HepG2 (cell line): ENCODE results near the gene LRRC45. TPM values are rescaled to one million over a fixed set of nuclear protein-coding genes. Genes with fewer than 3 reads are reported as not detected.
A peak's percentile ranks its signal among the peaks of the same experiment; 100 is the strongest.

Source experiments
- CC2D1A ChIP-seq: sonication (generic); formaldehyde crosslinking; IDR thresholded peaks from 2 replicates; pipeline ENCODE4 v1.8.1; 2023; ENCODE audit warnings: mild to moderate bottlenecking, missing genetic modification reagents
- ELF4 ChIP-seq: sonication (generic); formaldehyde crosslinking; IDR thresholded peaks from 2 replicates; pipeline ENCODE4 v1.5.0; 2020; ENCODE audit warnings: missing genetic modification reagents, mild to moderate bottlenecking, moderate library complexity, borderline replicate concordance
- GPN1 ChIP-seq: sonication (generic); formaldehyde crosslinking; IDR thresholded peaks from 2 replicates; pipeline ENCODE4 v1.5.1; 2020; ENCODE audit warnings: missing genetic modification reagents, borderline replicate concordance
- HNF4A ChIP-seq: sonication (generic); formaldehyde crosslinking; IDR thresholded peaks from 2 replicates; pipeline ENCODE4 v1.4.0; 2020; ENCODE audit warnings: missing genetic modification reagents
- HOXA7 ChIP-seq: sonication (generic); formaldehyde crosslinking; IDR thresholded peaks from 2 replicates; pipeline ENCODE4 v1.8.1; 2022; ENCODE audit warnings: mild to moderate bottlenecking, missing genetic modification reagents, moderate library complexity
- JUND ChIP-seq: sonication (generic); formaldehyde crosslinking; IDR thresholded peaks from 2 replicates; pipeline ENCODE4 v1.8.0; 2022; ENCODE audit warnings: mild to moderate bottlenecking, missing genetic modification reagents
- NFIB ChIP-seq: sonication (generic); formaldehyde crosslinking; IDR thresholded peaks from 2 replicates; pipeline ENCODE4 v1.9.0; 2021; ENCODE audit warnings: missing genetic modification reagents, mild to moderate bottlenecking, borderline replicate concordance
- NKX3-1 ChIP-seq: sonication (generic); formaldehyde crosslinking; IDR thresholded peaks from 2 replicates; pipeline ENCODE4 v1.5.0; 2020; ENCODE audit warnings: missing genetic modification reagents
- RARG ChIP-seq: sonication (generic); formaldehyde crosslinking; IDR thresholded peaks from 2 replicates; pipeline ENCODE4 v1.4.0; 2020; ENCODE audit warnings: low read depth, mild to moderate bottlenecking, missing genetic modification reagents
- SYNCRIP ChIP-seq: fragments of 200-400 bp; formaldehyde crosslinking; IDR thresholded peaks from 2 replicates; pipeline ENCODE4 v1.6.1; 2018; ENCODE audit warnings: mild to moderate bottlenecking, low read depth, low read length; ENCODE audit not compliant: insufficient read depth
- TARDBP ChIP-seq: sonication (generic); formaldehyde crosslinking; IDR thresholded peaks from 2 replicates; pipeline ENCODE4 v1.8.0; 2022; ENCODE audit warnings: mild to moderate bottlenecking, missing genetic modification reagents
- ZFY ChIP-seq: sonication (generic); formaldehyde crosslinking; IDR thresholded peaks from 2 replicates; pipeline ENCODE4 v1.4.0; 2020; ENCODE audit warnings: missing genetic modification reagents
- ZNF136 ChIP-seq: sonication (generic); formaldehyde crosslinking; IDR thresholded peaks from 2 replicates; pipeline ENCODE4 v1.8.1; 2022; ENCODE audit warnings: low read depth, mild to moderate bottlenecking, moderate library complexity, missing genetic modification reagents
- ZNF264 ChIP-seq: sonication (generic); formaldehyde crosslinking; IDR thresholded peaks from 2 replicates; pipeline ENCODE4 v1.4.0; 2020; ENCODE audit warnings: missing genetic modification reagents
- ZNF383 ChIP-seq: sonication (generic); formaldehyde crosslinking; IDR thresholded peaks from 2 replicates; pipeline ENCODE4 v1.4.0; 2020; ENCODE audit warnings: missing genetic modification reagents, mild to moderate bottlenecking, borderline replicate concordance
- ZNF567 ChIP-seq: sonication (generic); formaldehyde crosslinking; IDR thresholded peaks from 2 replicates; pipeline ENCODE4 v1.8.1; 2023; ENCODE audit warnings: mild to moderate bottlenecking, missing genetic modification reagents, borderline replicate concordance
- ZNF572 ChIP-seq: sonication (generic); formaldehyde crosslinking; IDR thresholded peaks from 2 replicates; pipeline ENCODE4 v1.5.1; 2020; ENCODE audit warnings: mild to moderate bottlenecking, missing genetic modification reagents
- ZNF589 ChIP-seq: sonication (generic); formaldehyde crosslinking; conservative IDR thresholded peaks from 2 replicates; pipeline ENCODE4 v1.8.0; 2022; ENCODE audit warnings: mild to moderate bottlenecking, moderate library complexity, missing genetic modification reagents
- ZNF607 ChIP-seq: sonication (generic); formaldehyde crosslinking; IDR thresholded peaks from 2 replicates; pipeline ENCODE4 v1.5.1; 2020; ENCODE audit warnings: missing genetic modification reagents, mild to moderate bottlenecking, borderline replicate concordance
- ZNF629 ChIP-seq: sonication (generic); formaldehyde crosslinking; conservative IDR thresholded peaks from 2 replicates; pipeline ENCODE4 v1.5.0; 2020; ENCODE audit warnings: missing genetic modification reagents
- polyA plus RNA-seq, 8 experiments: library from polyadenylated mRNA; depleted of rRNA in 3 of 8; stranded (reverse) in 7 of 8; unstranded in 1 of 8; fragments of >200 nt; fragmentation: Illumina TruSeq in 4 of 8; extraction: Trizol in 4 of 8; gene quantifications; 2 replicates each; pipeline versions ENCODE4 v1.2.1 to v1.2.3, GENCODE V29; 2011 to 2016; ENCODE audit warnings: low read depth in 4 of 8, missing spikeins in 1 of 8, mixed read lengths in 1 of 8; ENCODE audit not compliant: insufficient read depth in 1 of 8
- total RNA-seq, 5 experiments: library from RNA; depleted of rRNA; stranded (reverse); fragments of >200 nt; fragmentation: Illumina TruSeq; extraction: Trizol; gene quantifications; 2 replicates each; pipeline ENCODE4 v1.2.3, GENCODE V29; 2016; ENCODE audit warnings: low read depth in 1 of 5
- TF ChIP-seq, protein P1 (sequence below): sonication (generic); formaldehyde crosslinking; IDR thresholded peaks from 2 replicates; pipeline ENCODE4 v1.4.0; 2020; ENCODE audit warnings: missing genetic modification reagents
- TF ChIP-seq, protein P2 (sequence below): sonication (generic); formaldehyde crosslinking; IDR thresholded peaks from 2 replicates; pipeline ENCODE4 v1.4.0; 2020; ENCODE audit warnings: mild to moderate bottlenecking, missing genetic modification reagents
- TF ChIP-seq, protein P3 (sequence below): sonication (generic); formaldehyde crosslinking; IDR thresholded peaks from 2 replicates; pipeline ENCODE4 v1.4.0; 2020; ENCODE audit warnings: missing genetic modification reagents
- TF ChIP-seq, protein P4 (sequence below): fragments of 450-650 bp; IDR thresholded peaks from 2 replicates; pipeline ENCODE4 v1.6.1; 2016

LRRC45 gene
- total and polyA plus RNA-seq, 2 of the 13 experiments (the other 11 are each of a cell fraction or from before 2014, with no cell fraction given): 11.6 to 48.1 TPM

DNA sequence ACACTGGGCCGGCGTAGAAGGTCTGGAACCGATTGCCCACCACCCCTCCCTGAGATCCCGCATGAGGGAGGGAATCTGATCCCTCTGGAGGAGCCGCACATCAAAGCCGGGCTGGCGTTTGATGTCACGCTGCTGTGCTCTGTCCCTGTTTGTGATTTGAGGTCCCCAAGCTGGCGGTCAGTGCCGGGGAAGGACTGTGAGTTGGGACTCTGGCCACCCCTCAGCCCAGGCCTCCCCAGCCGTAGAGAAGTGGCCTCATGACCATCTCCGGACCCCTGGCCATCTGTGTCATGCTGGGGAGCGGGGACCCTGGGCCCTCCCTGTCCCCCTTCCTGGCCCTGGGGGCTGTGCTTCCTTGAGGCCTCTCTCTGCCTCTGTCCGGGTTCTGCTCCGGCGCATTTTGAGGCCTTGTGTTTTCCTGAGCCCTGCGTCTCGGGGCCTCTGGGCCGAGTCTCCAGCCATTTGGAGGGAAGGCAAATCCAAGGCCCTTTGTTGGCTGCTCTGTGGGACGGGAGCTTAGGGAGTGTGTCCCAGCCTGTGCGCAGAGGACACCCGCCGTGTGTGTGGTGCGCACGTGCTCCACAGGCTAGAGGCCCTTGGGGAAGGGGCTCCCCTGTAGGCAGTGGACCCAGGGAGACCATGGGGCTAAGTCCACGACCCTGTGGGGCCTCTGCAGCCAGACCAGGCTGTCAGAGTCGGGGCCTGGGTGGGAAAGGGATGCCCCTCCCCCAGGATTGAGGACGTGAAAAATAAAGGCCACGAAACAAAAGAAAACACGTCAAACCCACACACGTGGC lies 30.6 kb upstream of the LRRC45 start (continued):
- TF ChIP-seq HOXA7 (peak; percentile 63; the same call in 1 of the 2 replicates), ZNF264 (peak; percentile 74; the same call in 1 of the 2 replicates), TARDBP (CRISPR knock-in tag) (peak; percentile 97), ZNF589 (CRISPR knock-in tag) (peak; percentile 98), CC2D1A (CRISPR knock-in tag) (peak; percentile 98), ZNF567 (CRISPR knock-in tag) (no peak; the same call in 1 of the 2 replicates), ZNF572 (CRISPR knock-in tag) (peak; percentile 98), JUND (CRISPR knock-in tag) (peak; percentile 82), HNF4A (CRISPR knock-in tag) (peak; percentile 99), ZNF383 (0 out of 2 replicates have a peak, but pooled peaks have one; percentile 21), ELF4 (CRISPR knock-in tag) (peak; percentile 53; the same call in 1 of the 2 replicates), ZNF607 (peak; percentile 98), SYNCRIP (no peak), GPN1 (CRISPR knock-in tag) (no peak), ZNF136 (CRISPR knock-in tag) (0 out of 2 replicates have a peak, but pooled peaks have one; percentile 88), RARG (CRISPR knock-in tag) (no peak), ZNF629 (peak; percentile 61), NKX3-1 (peak; percentile 85; the same call in 1 of the 2 replicates), NFIB (CRISPR knock-in tag) (no peak), ZFY (CRISPR knock-in tag) (peak; percentile 94)
- TF ChIP-seq, protein P1, sequence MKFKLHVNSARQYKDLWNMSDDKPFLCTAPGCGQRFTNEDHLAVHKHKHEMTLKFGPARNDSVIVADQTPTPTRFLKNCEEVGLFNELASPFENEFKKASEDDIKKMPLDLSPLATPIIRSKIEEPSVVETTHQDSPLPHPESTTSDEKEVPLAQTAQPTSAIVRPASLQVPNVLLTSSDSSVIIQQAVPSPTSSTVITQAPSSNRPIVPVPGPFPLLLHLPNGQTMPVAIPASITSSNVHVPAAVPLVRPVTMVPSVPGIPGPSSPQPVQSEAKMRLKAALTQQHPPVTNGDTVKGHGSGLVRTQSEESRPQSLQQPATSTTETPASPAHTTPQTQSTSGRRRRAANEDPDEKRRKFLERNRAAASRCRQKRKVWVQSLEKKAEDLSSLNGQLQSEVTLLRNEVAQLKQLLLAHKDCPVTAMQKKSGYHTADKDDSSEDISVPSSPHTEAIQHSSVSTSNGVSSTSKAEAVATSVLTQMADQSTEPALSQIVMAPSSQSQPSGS: peak; percentile 44; the same call in 1 of the 2 replicates
- TF ChIP-seq, protein P2, sequence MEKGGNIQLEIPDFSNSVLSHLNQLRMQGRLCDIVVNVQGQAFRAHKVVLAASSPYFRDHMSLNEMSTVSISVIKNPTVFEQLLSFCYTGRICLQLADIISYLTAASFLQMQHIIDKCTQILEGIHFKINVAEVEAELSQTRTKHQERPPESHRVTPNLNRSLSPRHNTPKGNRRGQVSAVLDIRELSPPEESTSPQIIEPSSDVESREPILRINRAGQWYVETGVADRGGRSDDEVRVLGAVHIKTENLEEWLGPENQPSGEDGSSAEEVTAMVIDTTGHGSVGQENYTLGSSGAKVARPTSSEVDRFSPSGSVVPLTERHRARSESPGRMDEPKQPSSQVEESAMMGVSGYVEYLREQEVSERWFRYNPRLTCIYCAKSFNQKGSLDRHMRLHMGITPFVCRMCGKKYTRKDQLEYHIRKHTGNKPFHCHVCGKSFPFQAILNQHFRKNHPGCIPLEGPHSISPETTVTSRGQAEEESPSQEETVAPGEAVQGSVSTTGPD (CRISPR knock-in tag): peak; percentile 55; the same call in 1 of the 2 replicates
- TF ChIP-seq, protein P3, sequence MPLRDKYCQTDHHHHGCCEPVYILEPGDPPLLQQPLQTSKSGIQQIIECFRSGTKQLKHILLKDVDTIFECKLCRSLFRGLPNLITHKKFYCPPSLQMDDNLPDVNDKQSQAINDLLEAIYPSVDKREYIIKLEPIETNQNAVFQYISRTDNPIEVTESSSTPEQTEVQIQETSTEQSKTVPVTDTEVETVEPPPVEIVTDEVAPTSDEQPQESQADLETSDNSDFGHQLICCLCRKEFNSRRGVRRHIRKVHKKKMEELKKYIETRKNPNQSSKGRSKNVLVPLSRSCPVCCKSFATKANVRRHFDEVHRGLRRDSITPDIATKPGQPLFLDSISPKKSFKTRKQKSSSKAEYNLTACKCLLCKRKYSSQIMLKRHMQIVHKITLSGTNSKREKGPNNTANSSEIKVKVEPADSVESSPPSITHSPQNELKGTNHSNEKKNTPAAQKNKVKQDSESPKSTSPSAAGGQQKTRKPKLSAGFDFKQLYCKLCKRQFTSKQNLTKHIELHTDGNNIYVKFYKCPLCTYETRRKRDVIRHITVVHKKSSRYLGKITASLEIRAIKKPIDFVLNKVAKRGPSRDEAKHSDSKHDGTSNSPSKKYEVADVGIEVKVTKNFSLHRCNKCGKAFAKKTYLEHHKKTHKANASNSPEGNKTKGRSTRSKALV (CRISPR knock-in tag): peak; percentile 87
- TF ChIP-seq, protein P4, sequence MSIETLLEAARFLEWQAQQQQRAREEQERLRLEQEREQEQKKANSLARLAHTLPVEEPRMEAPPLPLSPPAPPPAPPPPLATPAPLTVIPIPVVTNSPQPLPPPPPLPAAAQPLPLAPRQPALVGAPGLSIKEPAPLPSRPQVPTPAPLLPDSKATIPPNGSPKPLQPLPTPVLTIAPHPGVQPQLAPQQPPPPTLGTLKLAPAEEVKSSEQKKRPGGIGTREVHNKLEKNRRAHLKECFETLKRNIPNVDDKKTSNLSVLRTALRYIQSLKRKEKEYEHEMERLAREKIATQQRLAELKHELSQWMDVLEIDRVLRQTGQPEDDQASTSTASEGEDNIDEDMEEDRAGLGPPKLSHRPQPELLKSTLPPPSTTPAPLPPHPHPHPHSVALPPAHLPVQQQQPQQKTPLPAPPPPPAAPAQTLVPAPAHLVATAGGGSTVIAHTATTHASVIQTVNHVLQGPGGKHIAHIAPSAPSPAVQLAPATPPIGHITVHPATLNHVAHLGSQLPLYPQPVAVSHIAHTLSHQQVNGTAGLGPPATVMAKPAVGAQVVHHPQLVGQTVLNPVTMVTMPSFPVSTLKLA: peak; percentile 63
